H1 (cell line): ENCODE results near the gene GALNT17. TPM values are rescaled to one million over a fixed set of nuclear protein-coding genes. Genes with fewer than 3 reads are reported as not detected.

Source experiments
- CTCF ChIA-PET: fragments of 300-600 bp; sonication (Branson Sonifier 250); formaldehyde crosslinking; loops from one replicate; lab custom pipeline; 2021; ENCODE audit not compliant: partially characterized antibody; lab: Charles Lee
- POLR2A ChIA-PET: fragments of 300-600 bp; sonication (Branson Sonifier 250); formaldehyde crosslinking; loops from one replicate; lab custom pipeline; 2021; ENCODE audit warnings: inconsistent platforms; ENCODE audit not compliant: partially characterized antibody; lab: Charles Lee
- DNase-seq, 2 experiments: peaks; one replicate each; pipeline versions ENCODE4 v3.0.0 to v3.0.0-alpha.2; 2010 to 2022; ENCODE audit warnings: low spot score in 2 of 2, low read depth in 1 of 2, mixed read lengths in 1 of 2
- FAIRE-seq: peaks from 2 replicates; lab custom pipeline; 2011; peaks lifted over from hg19 to GRCh38; lab: Jason Lieb, UNC
- H2AFZ ChIP-seq: 2 replicates; pipeline ENCODE4 v1.8.1; 2012; ENCODE audit warnings: low read length, inconsistent platforms
- H2AK5ac ChIP-seq: 2 replicates; pipeline ENCODE4 v1.6.1; 2013; ENCODE audit warnings: low read depth, low read length
- H2BK120ac ChIP-seq: replicated peaks from 2 replicates; pipeline ENCODE3; 2013; ENCODE audit warnings: low read depth, low read length, inconsistent platforms
- H2BK12ac ChIP-seq: 2 replicates; pipeline ENCODE4 v1.6.1; 2013; ENCODE audit warnings: low read depth, low read length
- H2BK15ac ChIP-seq: 2 replicates; pipeline ENCODE4 v1.6.1; 2013; ENCODE audit warnings: low read length
- H2BK20ac ChIP-seq: 2 replicates; pipeline ENCODE4 v1.6.1; 2013; ENCODE audit warnings: low read length
- H2BK5ac ChIP-seq: 2 replicates; pipeline ENCODE4 v1.6.1; 2013; ENCODE audit warnings: low read depth, low read length
- H3K14ac ChIP-seq: 2 replicates; pipeline ENCODE4 v1.6.1; 2013; ENCODE audit warnings: inconsistent platforms; ENCODE audit not compliant: insufficient read length
- H3K18ac ChIP-seq: 2 replicates; pipeline ENCODE4 v1.6.1; 2013; ENCODE audit warnings: low read length; ENCODE audit errors: extremely low read depth
- H3K23ac ChIP-seq: 2 replicates; pipeline ENCODE4 v1.6.1; 2013; ENCODE audit warnings: inconsistent platforms; ENCODE audit not compliant: insufficient read length
- H3K23me2 ChIP-seq: 2 replicates; pipeline ENCODE4 v1.6.1; 2013; ENCODE audit warnings: low read depth, low read length
- H3K27ac ChIP-seq: 2 replicates; pipeline ENCODE4 v1.6.1; 2011; ENCODE audit warnings: low read depth, low read length, inconsistent platforms
- H3K27me3 ChIP-seq, 4 experiments: replicated peaks in 1 of 4; 1 replicate in 1 of 4; 2 replicates in 3 of 4; pipeline versions ENCODE4 v1.6.1 to v1.8.1; 2011 to 2013; ENCODE audit warnings: low read length in 3 of 4, mild to moderate bottlenecking in 3 of 4, inconsistent platforms in 2 of 4, mixed read lengths in 2 of 4, moderate library complexity in 1 of 4; ENCODE audit not compliant: control insufficient read depth in 3 of 4, insufficient read depth in 3 of 4; ENCODE audit errors: extremely low read depth in 1 of 4
- H3K36me3 ChIP-seq, 4 experiments: 2 replicates each; pipeline versions ENCODE4 v1.6.1 to v1.8.1; 2011 to 2013; ENCODE audit warnings: mild to moderate bottlenecking in 4 of 4, low read length in 3 of 4, moderate library complexity in 2 of 4, control low read depth in 1 of 4, inconsistent platforms in 1 of 4; ENCODE audit not compliant: insufficient read depth in 4 of 4, control insufficient read depth in 2 of 4
- H3K4ac ChIP-seq: replicated peaks from 2 replicates; pipeline ENCODE3; 2013; ENCODE audit warnings: low read length, low read depth, mixed read lengths, inconsistent platforms; ENCODE audit not compliant: insufficient read length
- H3K4me1 ChIP-seq, 4 experiments: replicated peaks in 1 of 4; 1 replicate in 1 of 4; 2 replicates in 3 of 4; pipeline versions ENCODE4 v1.6.1 to v1.8.1; 2011 to 2013; ENCODE audit warnings: low read length in 3 of 4, inconsistent platforms in 2 of 4, mixed read lengths in 1 of 4; ENCODE audit not compliant: insufficient read depth in 4 of 4, control insufficient read depth in 3 of 4
- H3K4me2 ChIP-seq, 2 experiments: 2 replicates each; pipeline versions ENCODE4 v1.6.1 to v1.8.1; 2011 to 2013; ENCODE audit warnings: low read depth in 2 of 2, low read length in 2 of 2, control low read depth in 1 of 2, inconsistent platforms in 1 of 2, mild to moderate bottlenecking in 1 of 2; ENCODE audit not compliant: insufficient read depth in 1 of 2
- H3K4me3 ChIP-seq, 4 experiments: fragments of 200-600, 300-600 bp in 1 of 4; sonication (generic), shearing (Covaris generic), sonication (Bioruptor Twin) in 1 of 4; 2 replicates each; pipeline versions ENCODE4 v1.5.1 to v1.8.1; 2011 to 2016; ENCODE audit warnings: low read length in 4 of 4, low read depth in 3 of 4, control low read depth in 2 of 4, inconsistent platforms in 2 of 4, mild to moderate bottlenecking in 2 of 4, mixed read lengths in 1 of 4, moderate library complexity in 1 of 4; ENCODE audit not compliant: insufficient read depth in 2 of 4; ENCODE audit errors: extremely low read depth in 1 of 4
- H3K56ac ChIP-seq: replicated peaks from 2 replicates; pipeline ENCODE3; 2013; ENCODE audit warnings: low read depth, mild to moderate bottlenecking, mixed read lengths, low read length, inconsistent platforms; ENCODE audit not compliant: insufficient read length
- H3K79me1 ChIP-seq: 2 replicates; pipeline ENCODE4 v1.6.1; 2013; ENCODE audit warnings: low read depth, low read length, control low read depth
- H3K79me2 ChIP-seq, 2 experiments: 2 replicates each; pipeline versions ENCODE4 v1.6.1 to v1.8.1; 2012 to 2013; ENCODE audit warnings: low read length in 2 of 2, mild to moderate bottlenecking in 2 of 2, inconsistent platforms in 1 of 2; ENCODE audit not compliant: insufficient read depth in 2 of 2, control insufficient read depth in 1 of 2
- H3K9ac ChIP-seq, 4 experiments: replicated peaks in 1 of 4; 1 replicate in 1 of 4; 2 replicates in 3 of 4; pipeline versions ENCODE4 v1.6.1 to v1.8.1; 2011 to 2013; ENCODE audit warnings: low read depth in 3 of 4, low read length in 3 of 4, control low read depth in 2 of 4, mild to moderate bottlenecking in 2 of 4, moderate library complexity in 2 of 4, inconsistent platforms in 1 of 4; ENCODE audit errors: extremely low read depth in 1 of 4
- H3K9me3 ChIP-seq, 2 experiments: 2 replicates each; pipeline versions ENCODE4 v1.6.1 to v1.8.1; 2012 to 2013; ENCODE audit warnings: mild to moderate bottlenecking in 2 of 2, moderate library complexity in 2 of 2, control low read depth in 1 of 2, inconsistent platforms in 1 of 2, low read depth in 1 of 2, low read length in 1 of 2, mixed read lengths in 1 of 2; ENCODE audit not compliant: insufficient read depth in 2 of 2
- H4K20me1 ChIP-seq, 2 experiments: replicated peaks in 1 of 2; 2 replicates each; pipeline versions ENCODE3 to v1.8.1; 2011 to 2013; ENCODE audit warnings: inconsistent platforms in 2 of 2, low read length in 2 of 2, mild to moderate bottlenecking in 1 of 2; ENCODE audit not compliant: insufficient read depth in 2 of 2, control insufficient read depth in 1 of 2
- H4K5ac ChIP-seq: 2 replicates; pipeline ENCODE4 v1.6.1; 2013; ENCODE audit warnings: low read length, low read depth, mixed read lengths, inconsistent platforms; ENCODE audit not compliant: insufficient read length
- H4K8ac ChIP-seq: 2 replicates; pipeline ENCODE4 v1.8.0; 2013; ENCODE audit warnings: mild to moderate bottlenecking, moderate library complexity, low read length, inconsistent platforms; ENCODE audit not compliant: insufficient read depth; ENCODE audit errors: extremely low read depth
- H4K91ac ChIP-seq: replicated peaks from 2 replicates; pipeline ENCODE3; 2013; ENCODE audit warnings: low read length, mixed read lengths, inconsistent platforms; ENCODE audit not compliant: insufficient read length
- RXRA ChIP-seq: IDR thresholded peaks from 2 replicates; pipeline ENCODE4 v1.6.1; 2011; ENCODE audit warnings: low read depth, mild to moderate bottlenecking, low read length, moderate library complexity; ENCODE audit not compliant: insufficient read depth
- TBP ChIP-seq: IDR thresholded peaks from 2 replicates; pipeline ENCODE4 v1.6.1; 2011; ENCODE audit warnings: low read depth, low read length, improper control_type of control experiment
- WGBS, 2 experiments: shearing (Covaris generic) in 1 of 2; methylation state at CpG; one replicate each; pipeline versions ENCODE4 v1.1.6 to v1.1.7; 2013 to 2015; ENCODE audit warnings: low lambda C conversion rate in 2 of 2, mixed read lengths in 2 of 2, inconsistent platforms in 1 of 2, low coverage in 1 of 2, missing lambda C conversion rate in 1 of 2; ENCODE audit not compliant: insufficient replicate concordance in 2 of 2, insufficient coverage in 1 of 2, insufficient read length in 1 of 2; ENCODE audit errors: extremely low coverage in 1 of 2, missing lambda C conversion rate in 1 of 2; 5-methylcytosine and 5-hydroxymethylcytosine counted together
- polyA plus RNA-seq, 7 experiments: library from polyadenylated mRNA; depleted of rRNA in 3 of 7; stranded (reverse) in 5 of 7; unstranded in 2 of 7; fragments of >200 nt in 5 of 7; fragments of 200-250 nt in 2 of 7; gene quantifications; 1 replicate in 5 of 7; 2 replicates in 1 of 7; 4 replicates in 1 of 7; pipeline versions ENCODE4 v1.2.1 to v1.2.3, GENCODE V29; 2011 to 2013; ENCODE audit warnings: missing spikeins in 2 of 7, mixed read lengths in 2 of 7
- total RNA-seq: library from RNA; stranded (reverse); fragmentation: NEBNext Ultra II Directional; extraction: Animal tissue kit (Norgen Biotek cat#: 25700); gene quantifications from 2 replicates; pipeline ENCODE4 v1.2.1, GENCODE V29; 2021

The GALNT17 gene
- total and polyA plus RNA-seq, 2 of the 8 experiments (the other 6 are each of a cell fraction or from before 2014, with no cell fraction given): 37.7 to 47.0 TPM

DNA sequence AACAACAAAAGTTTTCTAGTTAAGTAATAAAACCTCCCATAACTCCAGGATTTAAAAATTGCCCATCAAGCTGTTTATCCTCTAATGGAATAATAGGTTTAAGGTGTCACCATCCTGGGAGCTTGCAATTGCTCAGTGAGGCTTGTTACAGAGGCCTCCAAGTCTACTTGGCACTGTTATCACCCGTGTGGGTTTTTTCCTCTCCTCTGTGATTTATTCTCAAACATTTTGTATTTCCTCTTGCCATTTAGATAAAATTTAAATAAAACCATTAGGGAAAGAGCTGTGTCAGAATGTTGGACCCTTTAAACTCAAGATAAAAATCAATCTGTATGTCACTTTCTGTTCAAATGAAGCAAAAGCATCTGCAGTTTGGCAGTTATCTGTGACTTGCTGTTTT is 202.6 kb downstream of the GALNT17 start:
- no peak overlapping the region for H2BK20ac ChIP-seq
- H3K36me3 ChIP-seq: peaks cover 0 to 11% (median 5%) of the 10 kb centered on the region in 4 experiments; a peak in 3 of 8 replicates
- H3K79me1 ChIP-seq: peaks cover 5% of the 10 kb centered on the region; the same call in 1 of the 2 replicates
- no peak overlapping the region for H4K5ac ChIP-seq
- H4K8ac ChIP-seq: no peak overlapping the region
- POLR2A ChIA-PET: interaction anchor here (1.2 kb wide), 1 partner anchor 9 kb away, joined by 3 read pairs; no protein-coding TSS in a partner anchor
- no peak overlapping the region for H3K14ac ChIP-seq
- FAIRE-seq (no peak), DNase-seq (no peak)
- no peak overlapping the region for H3K56ac ChIP-seq
- no peak overlapping the region for H3K4me2 ChIP-seq
- no peak overlapping the region for H3K27ac ChIP-seq
- H3K4ac ChIP-seq: no peak overlapping the region
- H3K4me1 ChIP-seq: no peaks in the 10 kb centered on the region; a peak in 1 of 7 replicates
- TF ChIP-seq TBP: no peak
- TF ChIP-seq RXRA: no peak
- peaks cover 0 to 48% of the 10 kb centered on the region in 2 experiments; a peak in 2 of 4 replicates for H3K79me2 ChIP-seq
- H2AFZ ChIP-seq: no peak overlapping the region
- H3K9me3 ChIP-seq: no peaks in the 10 kb centered on the region; a peak in 1 of 4 replicates
- H4K20me1 ChIP-seq: peaks cover 0 to 1% of the 10 kb centered on the region in 2 experiments
- CTCF ChIA-PET: interaction anchor here (1.0 to 1.2 kb wide), 2 partner anchors 10 to 13 kb away, joined by 3 read pairs; no protein-coding TSS in a partner anchor
- H3K4me3 ChIP-seq: no peak overlapping the region
- no peaks in the 10 kb centered on the region; the same call in 1 of the 2 replicates for H3K23me2 ChIP-seq
- no peak overlapping the region for H3K18ac ChIP-seq
- no peak overlapping the region for H3K9ac ChIP-seq
- H2BK5ac ChIP-seq: no peak overlapping the region
- no peak overlapping the region for H3K23ac ChIP-seq
- 73% methylated on average over 1 of the region's 1 CpG; no CpG with 5 or more reads in 1 of the 2 experiments for WGBS, 2 experiments
- H3K27me3 ChIP-seq: no peaks in the 10 kb centered on the region
- no peak overlapping the region for H4K91ac ChIP-seq
- no peak overlapping the region for H2BK15ac ChIP-seq
- no peak overlapping the region for H2BK12ac ChIP-seq
- H2AK5ac ChIP-seq: no peak overlapping the region
- H2BK120ac ChIP-seq: no peak overlapping the region
